HEK293 (cell line): ENCODE data around the gene SLC35F3.

ENCODE experiments used
- GLI4 ChIP-seq: fragments of 450-650 bp; formaldehyde crosslinking; IDR thresholded peaks from 2 replicates; pipeline ENCODE4 v1.5.1; 2016; ENCODE audit warnings: missing biosample characterization, missing genetic modification characterization
- IKZF3 ChIP-seq: fragments of 450-650 bp; IDR thresholded peaks from 2 replicates; pipeline ENCODE4 v1.5.0; 2018; ENCODE audit warnings: missing biosample characterization, mild to moderate bottlenecking, missing genetic modification characterization, moderate library complexity
- KLF8 ChIP-seq: fragments of 450-650 bp; formaldehyde crosslinking; IDR thresholded peaks from 2 replicates; pipeline ENCODE4 v1.5.1; 2016; ENCODE audit warnings: missing biosample characterization, missing genetic modification characterization
- ZBTB1 ChIP-seq: fragments of 450-650 bp; formaldehyde crosslinking; IDR thresholded peaks from 2 replicates; pipeline ENCODE4 v1.5.1; 2016; ENCODE audit warnings: missing biosample characterization, missing genetic modification characterization
- ZBTB7A ChIP-seq: fragments of 450-650 bp; formaldehyde crosslinking; IDR thresholded peaks from 2 replicates; pipeline ENCODE4 v1.5.1; 2016; ENCODE audit warnings: low read depth, missing biosample characterization, missing genetic modification characterization
- ZFHX2 ChIP-seq: fragments of 450-650 bp; formaldehyde crosslinking; conservative IDR thresholded peaks from 2 replicates; pipeline ENCODE4 v1.5.1; 2016; ENCODE audit warnings: missing biosample characterization, missing genetic modification characterization
- ZNF184 ChIP-seq: fragments of 450-650 bp; IDR thresholded peaks from 2 replicates; pipeline ENCODE4 v1.5.1; 2018; ENCODE audit warnings: missing biosample characterization, mild to moderate bottlenecking, missing genetic modification characterization
- ZNF214 ChIP-seq: fragments of 450-650 bp; formaldehyde crosslinking; IDR thresholded peaks from 2 replicates; pipeline ENCODE4 v1.5.1; 2017; ENCODE audit warnings: missing biosample characterization, mild to moderate bottlenecking, missing genetic modification characterization, borderline replicate concordance
- ZNF23 ChIP-seq: fragments of 450-650 bp; formaldehyde crosslinking; IDR thresholded peaks from 2 replicates; pipeline ENCODE4 v1.5.1; 2016; ENCODE audit warnings: missing biosample characterization, missing genetic modification characterization, borderline replicate concordance
- ZNF292 ChIP-seq: fragments of 450-650 bp; formaldehyde crosslinking; IDR thresholded peaks from 2 replicates; pipeline ENCODE4 v1.5.1; 2016; ENCODE audit warnings: low read depth, missing biosample characterization, missing genetic modification characterization, borderline replicate concordance
- ZNF302 ChIP-seq: fragments of 450-650 bp; formaldehyde crosslinking; IDR thresholded peaks from 2 replicates; pipeline ENCODE4 v1.5.1; 2016; ENCODE audit warnings: missing biosample characterization, missing genetic modification characterization, low read depth
- ZNF341 ChIP-seq: fragments of 450-650 bp; formaldehyde crosslinking; IDR thresholded peaks from 2 replicates; pipeline ENCODE4; 2016; ENCODE audit warnings: low read depth, missing biosample characterization, missing genetic modification characterization
- ZNF501 ChIP-seq: fragments of 450-650 bp; formaldehyde crosslinking; IDR thresholded peaks from 2 replicates; pipeline ENCODE4 v1.5.1; 2016; ENCODE audit warnings: missing biosample characterization, missing genetic modification characterization
- ZNF510 ChIP-seq: fragments of 450-650 bp; formaldehyde crosslinking; IDR thresholded peaks from 2 replicates; pipeline ENCODE4 v1.5.1; 2018; ENCODE audit warnings: mild to moderate bottlenecking, missing genetic modification characterization, missing biosample characterization; ENCODE audit not compliant: insufficient replicate concordance
- ZNF561 ChIP-seq: fragments of 450-650 bp; IDR thresholded peaks from 2 replicates; pipeline ENCODE4 v1.5.1; 2018; ENCODE audit warnings: missing biosample characterization, missing genetic modification characterization, borderline replicate concordance
- ZNF600 ChIP-seq: fragments of 450-650 bp; formaldehyde crosslinking; IDR thresholded peaks from 2 replicates; pipeline ENCODE4 v1.5.1; 2016; ENCODE audit warnings: missing biosample characterization, missing genetic modification characterization
- ZNF660 ChIP-seq: fragments of 450-650 bp; IDR thresholded peaks from 2 replicates; pipeline ENCODE4 v1.5.1; 2018; ENCODE audit warnings: missing biosample characterization, mild to moderate bottlenecking, missing genetic modification characterization
- ZNF701 ChIP-seq: fragments of 450-650 bp; formaldehyde crosslinking; IDR thresholded peaks from 2 replicates; pipeline ENCODE4 v1.5.1; 2016; ENCODE audit warnings: missing biosample characterization, missing genetic modification characterization
- ZNF768 ChIP-seq: fragments of 450-650 bp; formaldehyde crosslinking; IDR thresholded peaks from 2 replicates; pipeline ENCODE4 v1.5.1; 2018; ENCODE audit warnings: missing biosample characterization, mild to moderate bottlenecking, missing genetic modification characterization
- ZNF791 ChIP-seq: fragments of 450-650 bp; formaldehyde crosslinking; IDR thresholded peaks from 2 replicates; pipeline ENCODE4 v1.5.1; 2016; ENCODE audit warnings: missing biosample characterization, missing genetic modification characterization
- ZXDB ChIP-seq: fragments of 450-650 bp; formaldehyde crosslinking; IDR thresholded peaks from 2 replicates; pipeline ENCODE4 v1.5.1; 2016; ENCODE audit warnings: missing biosample characterization, missing genetic modification characterization
- TF ChIP-seq, protein P1 (sequence below): fragments of 450-650 bp; formaldehyde crosslinking; IDR thresholded peaks from 2 replicates; pipeline ENCODE4 v1.5.1; 2017; ENCODE audit warnings: missing biosample characterization, missing genetic modification characterization
- TF ChIP-seq, protein P2 (sequence below): fragments of 450-650 bp; formaldehyde crosslinking; optimal IDR thresholded peaks from 2 replicates; pipeline ENCODE3; 2016; ENCODE audit warnings: missing biosample characterization, mild to moderate bottlenecking, missing genetic modification characterization
- TF ChIP-seq, protein P3 (sequence below): fragments of 450-650 bp; formaldehyde crosslinking; IDR thresholded peaks from 2 replicates; pipeline ENCODE4 v1.5.1; 2016; ENCODE audit warnings: missing biosample characterization, missing genetic modification characterization
- TF ChIP-seq, protein P4 (sequence below): fragments of 450-650 bp; formaldehyde crosslinking; IDR thresholded peaks from 2 replicates; pipeline ENCODE4 v1.5.1; 2017; ENCODE audit warnings: missing biosample characterization, missing genetic modification characterization
- TF ChIP-seq, protein P5 (sequence below): fragments of 450-650 bp; formaldehyde crosslinking; IDR thresholded peaks from 2 replicates; pipeline ENCODE4 v1.5.1; 2017; ENCODE audit warnings: missing biosample characterization, mild to moderate bottlenecking, missing genetic modification characterization, moderate library complexity
- TF ChIP-seq, protein P6 (sequence below): fragments of 450-650 bp; formaldehyde crosslinking; IDR thresholded peaks from 2 replicates; pipeline ENCODE4 v1.5.1; 2016; ENCODE audit warnings: missing biosample characterization, missing genetic modification characterization, borderline replicate concordance
- TF ChIP-seq, protein P7 (sequence below): fragments of 450-650 bp; formaldehyde crosslinking; IDR thresholded peaks from 2 replicates; pipeline ENCODE4 v1.5.1; 2016; ENCODE audit warnings: missing biosample characterization, missing genetic modification characterization, low read depth

SLC35F3 gene

GRCh38 chr1:233904633-233905415 lies at the start of gene SLC35F3 (continued):
- TF ChIP-seq, protein P1, sequence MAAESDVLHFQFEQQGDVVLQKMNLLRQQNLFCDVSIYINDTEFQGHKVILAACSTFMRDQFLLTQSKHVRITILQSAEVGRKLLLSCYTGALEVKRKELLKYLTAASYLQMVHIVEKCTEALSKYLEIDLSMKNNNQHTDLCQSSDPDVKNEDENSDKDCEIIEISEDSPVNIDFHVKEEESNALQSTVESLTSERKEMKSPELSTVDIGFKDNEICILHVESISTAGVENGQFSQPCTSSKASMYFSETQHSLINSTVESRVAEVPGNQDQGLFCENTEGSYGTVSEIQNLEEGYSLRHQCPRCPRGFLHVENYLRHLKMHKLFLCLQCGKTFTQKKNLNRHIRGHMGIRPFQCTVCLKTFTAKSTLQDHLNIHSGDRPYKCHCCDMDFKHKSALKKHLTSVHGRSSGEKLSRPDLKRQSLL = 0 out of 2 replicates have a peak, but pooled peaks have one; percentile 29
- TF ChIP-seq ZXDB (tag by site-specific recombination) (no peak), ZNF23 (no peak), IKZF3 (tag by site-specific recombination) (peak; percentile 22; the same call in 1 of the 2 replicates), ZNF510 (tag by site-specific recombination) (no peak), KLF8 (tag by site-specific recombination) (0 out of 2 replicates have a peak, but pooled peaks have one; percentile 4), ZNF501 (tag by site-specific recombination) (no peak), ZNF791 (tag by site-specific recombination) (no peak), ZNF302 (tag by site-specific recombination) (no peak), GLI4 (tag by site-specific recombination) (no peak), ZNF561 (tag by site-specific recombination) (peak; percentile 91; the same call in 1 of the 2 replicates), ZNF768 (tag by site-specific recombination) (no peak), ZNF292 (tag by site-specific recombination) (no peak), ZNF184 (tag by site-specific recombination) (peak; percentile 39; the same call in 1 of the 2 replicates), ZBTB1 (tag by site-specific recombination) (no peak), ZNF600 (tag by site-specific recombination) (no peak), ZNF341 (no peak), ZBTB7A (tag by site-specific recombination) (no peak), ZFHX2 (tag by site-specific recombination) (peak; percentile 41; the same call in 1 of the 2 replicates), ZNF214 (tag by site-specific recombination) (no peak), ZNF660 (tag by site-specific recombination) (peak; percentile 90), ZNF701 (tag by site-specific recombination) (no peak)
- TF ChIP-seq, protein P2, sequence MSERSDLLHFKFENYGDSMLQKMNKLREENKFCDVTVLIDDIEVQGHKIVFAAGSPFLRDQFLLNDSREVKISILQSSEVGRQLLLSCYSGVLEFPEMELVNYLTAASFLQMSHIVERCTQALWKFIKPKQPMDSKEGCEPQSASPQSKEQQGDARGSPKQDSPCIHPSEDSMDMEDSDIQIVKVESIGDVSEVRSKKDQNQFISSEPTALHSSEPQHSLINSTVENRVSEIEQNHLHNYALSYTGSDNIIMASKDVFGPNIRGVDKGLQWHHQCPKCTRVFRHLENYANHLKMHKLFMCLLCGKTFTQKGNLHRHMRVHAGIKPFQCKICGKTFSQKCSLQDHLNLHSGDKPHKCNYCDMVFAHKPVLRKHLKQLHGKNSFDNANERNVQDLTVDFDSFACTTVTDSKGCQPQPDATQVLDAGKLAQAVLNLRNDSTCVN = peak; percentile 53
- TF ChIP-seq, protein P3, sequence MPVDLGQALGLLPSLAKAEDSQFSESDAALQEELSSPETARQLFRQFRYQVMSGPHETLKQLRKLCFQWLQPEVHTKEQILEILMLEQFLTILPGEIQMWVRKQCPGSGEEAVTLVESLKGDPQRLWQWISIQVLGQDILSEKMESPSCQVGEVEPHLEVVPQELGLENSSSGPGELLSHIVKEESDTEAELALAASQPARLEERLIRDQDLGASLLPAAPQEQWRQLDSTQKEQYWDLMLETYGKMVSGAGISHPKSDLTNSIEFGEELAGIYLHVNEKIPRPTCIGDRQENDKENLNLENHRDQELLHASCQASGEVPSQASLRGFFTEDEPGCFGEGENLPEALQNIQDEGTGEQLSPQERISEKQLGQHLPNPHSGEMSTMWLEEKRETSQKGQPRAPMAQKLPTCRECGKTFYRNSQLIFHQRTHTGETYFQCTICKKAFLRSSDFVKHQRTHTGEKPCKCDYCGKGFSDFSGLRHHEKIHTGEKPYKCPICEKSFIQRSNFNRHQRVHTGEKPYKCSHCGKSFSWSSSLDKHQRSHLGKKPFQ (tag by site-specific recombination) = no peak
- TF ChIP-seq, protein P4, sequence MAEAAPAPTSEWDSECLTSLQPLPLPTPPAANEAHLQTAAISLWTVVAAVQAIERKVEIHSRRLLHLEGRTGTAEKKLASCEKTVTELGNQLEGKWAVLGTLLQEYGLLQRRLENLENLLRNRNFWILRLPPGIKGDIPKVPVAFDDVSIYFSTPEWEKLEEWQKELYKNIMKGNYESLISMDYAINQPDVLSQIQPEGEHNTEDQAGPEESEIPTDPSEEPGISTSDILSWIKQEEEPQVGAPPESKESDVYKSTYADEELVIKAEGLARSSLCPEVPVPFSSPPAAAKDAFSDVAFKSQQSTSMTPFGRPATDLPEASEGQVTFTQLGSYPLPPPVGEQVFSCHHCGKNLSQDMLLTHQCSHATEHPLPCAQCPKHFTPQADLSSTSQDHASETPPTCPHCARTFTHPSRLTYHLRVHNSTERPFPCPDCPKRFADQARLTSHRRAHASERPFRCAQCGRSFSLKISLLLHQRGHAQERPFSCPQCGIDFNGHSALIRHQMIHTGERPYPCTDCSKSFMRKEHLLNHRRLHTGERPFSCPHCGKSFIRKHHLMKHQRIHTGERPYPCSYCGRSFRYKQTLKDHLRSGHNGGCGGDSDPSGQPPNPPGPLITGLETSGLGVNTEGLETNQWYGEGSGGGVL = peak; percentile 0; the same call in 1 of the 2 replicates
- TF ChIP-seq, protein P5, sequence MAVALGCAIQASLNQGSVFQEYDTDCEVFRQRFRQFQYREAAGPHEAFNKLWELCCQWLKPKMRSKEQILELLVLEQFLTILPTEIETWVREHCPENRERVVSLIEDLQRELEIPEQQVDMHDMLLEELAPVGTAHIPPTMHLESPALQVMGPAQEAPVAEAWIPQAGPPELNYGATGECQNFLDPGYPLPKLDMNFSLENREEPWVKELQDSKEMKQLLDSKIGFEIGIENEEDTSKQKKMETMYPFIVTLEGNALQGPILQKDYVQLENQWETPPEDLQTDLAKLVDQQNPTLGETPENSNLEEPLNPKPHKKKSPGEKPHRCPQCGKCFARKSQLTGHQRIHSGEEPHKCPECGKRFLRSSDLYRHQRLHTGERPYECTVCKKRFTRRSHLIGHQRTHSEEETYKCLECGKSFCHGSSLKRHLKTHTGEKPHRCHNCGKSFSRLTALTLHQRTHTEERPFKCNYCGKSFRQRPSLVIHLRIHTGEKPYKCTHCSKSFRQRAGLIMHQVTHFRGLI (tag by site-specific recombination) = peak; percentile 42; the same call in 1 of the 2 replicates
- TF ChIP-seq, protein P6, sequence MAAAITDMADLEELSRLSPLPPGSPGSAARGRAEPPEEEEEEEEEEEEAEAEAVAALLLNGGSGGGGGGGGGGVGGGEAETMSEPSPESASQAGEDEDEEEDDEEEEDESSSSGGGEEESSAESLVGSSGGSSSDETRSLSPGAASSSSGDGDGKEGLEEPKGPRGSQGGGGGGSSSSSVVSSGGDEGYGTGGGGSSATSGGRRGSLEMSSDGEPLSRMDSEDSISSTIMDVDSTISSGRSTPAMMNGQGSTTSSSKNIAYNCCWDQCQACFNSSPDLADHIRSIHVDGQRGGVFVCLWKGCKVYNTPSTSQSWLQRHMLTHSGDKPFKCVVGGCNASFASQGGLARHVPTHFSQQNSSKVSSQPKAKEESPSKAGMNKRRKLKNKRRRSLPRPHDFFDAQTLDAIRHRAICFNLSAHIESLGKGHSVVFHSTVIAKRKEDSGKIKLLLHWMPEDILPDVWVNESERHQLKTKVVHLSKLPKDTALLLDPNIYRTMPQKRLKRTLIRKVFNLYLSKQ = no peak
- TF ChIP-seq, protein P7, sequence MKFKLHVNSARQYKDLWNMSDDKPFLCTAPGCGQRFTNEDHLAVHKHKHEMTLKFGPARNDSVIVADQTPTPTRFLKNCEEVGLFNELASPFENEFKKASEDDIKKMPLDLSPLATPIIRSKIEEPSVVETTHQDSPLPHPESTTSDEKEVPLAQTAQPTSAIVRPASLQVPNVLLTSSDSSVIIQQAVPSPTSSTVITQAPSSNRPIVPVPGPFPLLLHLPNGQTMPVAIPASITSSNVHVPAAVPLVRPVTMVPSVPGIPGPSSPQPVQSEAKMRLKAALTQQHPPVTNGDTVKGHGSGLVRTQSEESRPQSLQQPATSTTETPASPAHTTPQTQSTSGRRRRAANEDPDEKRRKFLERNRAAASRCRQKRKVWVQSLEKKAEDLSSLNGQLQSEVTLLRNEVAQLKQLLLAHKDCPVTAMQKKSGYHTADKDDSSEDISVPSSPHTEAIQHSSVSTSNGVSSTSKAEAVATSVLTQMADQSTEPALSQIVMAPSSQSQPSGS (tag by site-specific recombination) = no peak
